ENCODE results near the gene MED12L.

- TF ChIP-seq CTCF (IDR thresholded peaks at IDR 0.05; ENCODE audit: low read depth, low read length) (peak; percentile 87), POLR2A (IDR thresholded peaks at IDR 0.05; ENCODE audit: extremely low read depth, insufficient read length) (no peak)
- TF ChIP-seq, protein P1, sequence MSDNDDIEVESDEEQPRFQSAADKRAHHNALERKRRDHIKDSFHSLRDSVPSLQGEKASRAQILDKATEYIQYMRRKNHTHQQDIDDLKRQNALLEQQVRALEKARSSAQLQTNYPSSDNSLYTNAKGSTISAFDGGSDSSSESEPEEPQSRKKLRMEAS (IDR thresholded peaks at IDR 0.05; ENCODE audit: low read depth, low read length): no peak
These were observed 142.6 kb downstream of the MED12L start for GRCh38 chr3:151227807-151228665.

Measured in NB4 (cell line).